DLD1 (cell line): ENCODE results near the gene NUCKS1.

Experiments used
- in situ Hi-C: cut with HindIII; loops from 2 replicates; pipeline ENCODE4 v1.10.0; 2017; ENCODE audit warnings: low sequenced_read_pairs

NUCKS1 gene

DNA sequence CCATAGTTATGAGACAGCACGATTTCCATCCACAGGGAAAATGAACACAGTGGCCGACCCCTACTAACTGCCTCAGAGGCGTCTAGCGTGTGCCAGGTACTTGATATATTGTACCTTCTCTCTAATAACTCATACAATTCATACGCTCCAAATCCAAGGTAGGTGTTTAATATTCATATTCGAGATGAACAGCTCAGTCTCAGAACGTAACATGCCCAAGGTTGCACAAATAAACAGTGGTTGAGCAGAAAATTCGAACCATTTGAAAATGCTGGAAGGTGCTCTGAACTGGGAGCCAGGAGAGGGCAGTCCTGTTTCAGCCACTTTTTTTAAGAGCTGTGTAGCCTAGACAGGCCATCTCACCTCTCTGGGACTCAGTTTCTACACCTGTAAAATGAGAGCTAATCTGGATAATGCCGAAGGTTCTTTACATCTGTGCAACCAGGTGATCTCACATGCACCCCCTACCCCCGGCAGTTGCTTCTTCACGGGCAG lies 77.5 kb downstream of the NUCKS1 start:
- in situ Hi-C loops = no loop called here

GRCh38 chr1:205670611-205671430 lies 79.2 kb downstream of the NUCKS1 start:
- in situ Hi-C loops = no loop called here

GRCh38 chr1:205670150-205670446 lies 79.9 kb downstream of the NUCKS1 start:
- in situ Hi-C loops = no loop called here

DNA sequence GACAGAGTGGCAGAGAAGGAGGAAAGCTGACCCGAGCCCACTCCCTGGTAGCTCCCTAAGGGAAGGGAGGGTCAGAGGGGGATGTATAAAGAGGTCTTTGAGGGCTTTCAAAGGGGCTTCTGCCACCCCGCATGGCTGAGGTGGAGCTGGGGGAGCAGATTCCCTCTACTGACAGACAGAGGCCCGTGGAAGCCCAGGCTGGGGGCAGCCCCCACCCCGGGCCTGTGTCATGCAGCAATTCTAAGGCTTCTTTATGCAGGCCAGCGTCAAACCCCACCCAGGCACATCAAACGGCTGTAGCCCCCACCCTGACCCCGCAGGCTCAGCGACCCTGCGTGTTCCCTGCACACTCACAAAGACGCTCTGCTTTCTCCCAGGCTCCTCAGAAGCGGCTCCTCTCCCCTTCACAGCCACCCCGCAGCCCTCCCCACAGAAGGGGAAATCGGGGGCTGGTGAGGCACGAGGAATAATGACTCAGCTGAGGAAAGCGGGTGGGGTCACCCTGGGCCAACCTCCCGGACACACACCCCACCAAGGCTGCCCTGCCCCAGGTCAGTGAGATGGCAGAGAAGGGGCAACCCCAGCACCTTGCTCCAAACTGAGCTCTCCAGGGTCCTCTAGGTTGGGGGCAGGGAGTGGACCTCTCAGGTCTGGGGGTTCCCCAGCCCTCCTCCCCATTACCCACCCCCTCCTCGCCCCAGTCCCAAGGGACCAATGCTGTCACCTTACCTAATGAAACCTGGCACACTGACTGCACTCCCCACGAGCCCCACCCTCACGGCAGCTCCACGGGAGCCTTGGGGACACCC lies 80.4 kb downstream of the NUCKS1 start:
- in situ Hi-C loops = no loop called here

DNA sequence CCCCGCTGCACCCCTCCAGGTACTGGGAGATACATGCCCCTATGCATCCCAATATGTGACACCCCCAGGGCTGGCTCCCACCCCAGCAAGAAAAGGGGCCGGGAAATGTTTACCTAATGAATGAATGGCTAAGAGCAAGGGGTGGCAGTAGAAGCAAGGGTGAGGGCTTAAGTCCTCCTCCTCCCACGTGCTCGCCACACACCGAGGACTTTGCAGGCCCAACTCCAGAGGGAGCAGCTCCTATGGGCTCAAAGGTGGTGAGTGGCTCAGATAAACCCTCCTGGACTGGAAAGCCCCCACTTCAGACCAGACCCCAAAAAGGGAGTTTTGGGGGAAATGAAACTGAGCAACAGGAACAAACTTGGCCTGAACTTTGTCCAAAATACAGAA lies 81.0 kb downstream of the NUCKS1 start:
- in situ Hi-C loops = no loop called here

GRCh38 chr1:205667909-205668643 lies 81.9 kb downstream of the NUCKS1 start:
- in situ Hi-C loops = no loop called here

- in situ Hi-C loops = no loop called here
These were observed 83.4 kb downstream of the NUCKS1 start for GRCh38 chr1:205666372-205667166.

DNA sequence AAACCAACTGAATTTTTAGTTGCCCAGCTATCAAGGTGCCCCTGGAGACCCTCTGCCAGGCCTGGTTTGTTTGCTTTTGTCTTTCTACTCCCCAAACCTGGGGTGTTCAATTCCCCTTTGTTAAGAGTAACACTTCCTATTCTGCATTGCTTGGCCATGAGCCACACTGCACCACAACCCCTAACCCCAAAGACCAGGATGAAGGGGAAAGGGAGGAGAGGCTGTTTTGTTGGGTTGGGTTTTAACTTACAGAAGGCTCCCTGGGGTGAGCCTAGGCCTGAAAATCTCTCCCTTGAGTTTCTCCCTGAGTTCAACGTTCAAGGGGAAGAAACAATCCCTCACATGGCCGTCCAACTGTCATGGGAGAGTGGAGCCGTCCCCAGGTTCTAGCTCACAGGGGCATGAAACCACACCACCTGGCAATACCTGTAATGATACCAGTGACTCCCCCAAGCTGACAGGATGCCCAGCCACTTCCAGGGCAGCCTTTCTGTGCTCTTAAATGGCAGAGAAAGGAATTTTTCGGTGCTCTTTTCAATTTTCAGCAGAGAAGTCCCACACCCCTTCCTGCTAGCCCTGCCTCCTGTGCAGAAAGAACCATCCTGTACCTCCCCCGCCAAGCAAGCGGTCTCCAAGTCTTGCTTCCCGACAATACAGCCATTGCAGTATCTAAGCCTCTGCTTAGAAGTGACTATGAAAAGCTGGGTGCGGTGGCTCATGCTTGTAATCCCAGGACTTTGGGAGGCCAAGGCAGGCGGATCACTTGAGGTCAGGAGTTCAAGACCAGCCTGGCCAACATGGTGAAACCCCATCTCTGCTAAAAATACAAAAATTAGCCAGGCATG lies 84.6 kb downstream of the NUCKS1 start:
- in situ Hi-C loops = no loop called here

DNA sequence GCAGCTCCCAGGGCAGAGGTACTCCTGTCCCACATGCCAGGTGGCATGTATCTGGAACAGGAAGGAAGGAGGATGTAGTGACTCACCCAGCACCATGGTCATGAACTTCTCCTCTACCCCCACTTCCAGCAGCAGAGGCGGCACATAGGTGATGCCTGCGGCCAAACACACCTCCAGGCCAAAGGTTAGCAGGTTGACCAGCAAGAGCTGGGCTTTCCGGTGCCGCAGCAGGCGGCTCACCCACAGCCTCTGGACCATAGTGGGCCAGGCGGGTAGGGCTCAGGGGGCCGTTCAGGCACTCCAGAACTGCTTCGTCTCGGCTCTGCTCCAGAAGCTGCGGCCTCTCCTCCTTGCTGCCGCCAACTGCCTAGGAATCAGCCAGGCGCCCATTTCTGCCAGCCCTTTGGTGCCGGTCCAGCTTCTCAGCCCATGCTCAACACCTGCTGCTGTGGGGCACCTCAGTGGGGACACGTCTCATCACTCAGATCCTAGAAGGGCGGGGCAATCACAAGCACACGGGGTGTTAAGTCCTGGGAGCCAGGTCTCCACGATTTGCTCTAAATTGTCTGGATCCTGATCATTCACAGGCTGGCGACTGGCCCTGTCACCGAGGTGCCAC lies 85.5 kb downstream of the NUCKS1 start:
- in situ Hi-C loops = no loop called here

- in situ Hi-C loops = no loop called here
These were observed 86.6 kb downstream of the NUCKS1 start for GRCh38 chr1:205663286-205663936.
